GM04504 (cell line): ENCODE data around the gene MCC.
"Not testable (repeated sequence)": the region's sequence is repeated elsewhere in the genome, so short reads cannot be mapped to it uniquely, and the experiment has no call there.

Experiments used
- DNase-seq: peaks from one replicate; pipeline ENCODE4 v3.0.0-alpha.2; 2012; ENCODE audit warnings: low read depth

The MCC gene

DNA sequence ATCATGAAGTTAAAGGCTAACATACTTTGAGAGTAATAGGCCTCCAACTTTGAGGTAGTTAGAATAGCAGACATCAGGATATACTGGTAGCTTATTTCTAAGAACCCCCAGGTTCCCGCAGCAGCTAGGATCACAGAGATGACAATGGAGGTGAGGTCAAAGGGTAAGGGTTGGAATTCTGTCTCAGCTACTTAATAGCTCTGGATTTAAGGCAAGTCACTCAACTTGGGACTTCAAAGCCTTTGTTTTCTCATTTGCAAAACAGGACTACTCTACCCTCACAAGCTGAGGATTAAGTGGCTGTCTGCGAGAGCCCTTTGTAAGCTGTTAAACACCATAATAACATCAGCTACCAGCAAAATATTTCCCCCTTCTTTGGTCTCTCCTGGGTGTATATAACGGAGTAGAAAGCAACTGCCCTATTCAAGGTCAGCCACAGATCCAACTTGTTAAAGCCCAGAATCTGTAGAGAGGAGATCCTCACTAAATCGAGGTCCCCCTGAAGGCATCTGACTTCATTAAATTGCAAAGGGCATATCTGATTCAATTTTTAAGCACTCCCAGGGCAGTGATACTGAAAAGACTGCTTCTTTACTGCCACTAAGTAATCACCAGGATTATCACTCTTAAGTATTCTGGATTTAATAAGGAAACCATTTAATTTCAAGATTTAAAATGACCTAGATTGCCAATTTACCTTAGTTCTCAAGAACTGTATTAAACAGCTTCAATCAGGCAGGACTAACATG, 407.0 kb downstream of the MCC start:
- no peak for DNase-seq

GRCh38 chr5:113076649-113077048, 411.6 kb downstream of the MCC start:
- DNase-seq = not testable (repeated sequence)

- no peak for DNase-seq
Observed at GRCh38 chr5:113075019-113075418, 413.2 kb downstream of the MCC start.

GRCh38 chr5:113073629-113074034, 414.6 kb downstream of the MCC start:
- not testable (repeated sequence) for DNase-seq

DNA sequence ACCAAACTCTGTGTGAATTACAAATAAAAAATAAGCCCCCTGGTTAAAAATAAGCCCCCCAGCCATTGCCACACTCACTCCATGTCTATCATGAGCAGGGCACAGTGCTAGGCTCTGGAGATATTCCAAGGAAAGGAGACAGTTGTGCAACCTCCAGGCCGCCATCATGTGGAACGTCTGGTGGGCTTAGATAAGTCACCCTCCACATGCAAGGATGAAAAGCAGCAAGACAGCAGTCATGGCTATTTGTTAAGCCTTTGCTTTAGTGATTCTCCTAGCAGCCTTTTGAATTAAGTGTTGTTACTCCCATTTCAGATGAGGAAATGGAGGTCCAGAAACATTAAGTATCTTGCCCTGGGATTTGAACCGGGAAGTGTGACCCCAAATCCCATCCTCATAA, 416.9 kb downstream of the MCC start:
- DNase-seq = no peak

DNA sequence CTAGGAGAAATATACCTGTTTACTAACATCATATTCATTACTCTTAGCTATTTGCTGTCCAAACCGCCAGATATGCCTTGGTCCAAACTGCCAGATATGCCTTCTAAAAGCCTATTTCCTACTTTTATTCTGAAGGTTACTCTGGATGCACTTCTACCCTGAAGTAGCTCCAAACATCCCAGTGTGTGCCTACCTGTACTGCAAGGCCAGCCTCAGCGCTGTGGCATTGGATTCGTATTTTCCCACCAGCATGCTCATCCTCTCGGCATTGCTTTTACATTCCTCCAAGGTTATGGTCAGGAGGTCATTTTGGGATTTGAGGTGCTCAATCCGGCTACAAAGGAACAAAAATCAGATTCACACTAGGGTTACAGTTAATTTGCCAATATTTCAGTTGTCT, 417.4 kb downstream of the MCC start:
- DNase-seq = no peak

GRCh38 chr5:113068559-113068958, 419.7 kb downstream of the MCC start:
- no peak for DNase-seq

DNA sequence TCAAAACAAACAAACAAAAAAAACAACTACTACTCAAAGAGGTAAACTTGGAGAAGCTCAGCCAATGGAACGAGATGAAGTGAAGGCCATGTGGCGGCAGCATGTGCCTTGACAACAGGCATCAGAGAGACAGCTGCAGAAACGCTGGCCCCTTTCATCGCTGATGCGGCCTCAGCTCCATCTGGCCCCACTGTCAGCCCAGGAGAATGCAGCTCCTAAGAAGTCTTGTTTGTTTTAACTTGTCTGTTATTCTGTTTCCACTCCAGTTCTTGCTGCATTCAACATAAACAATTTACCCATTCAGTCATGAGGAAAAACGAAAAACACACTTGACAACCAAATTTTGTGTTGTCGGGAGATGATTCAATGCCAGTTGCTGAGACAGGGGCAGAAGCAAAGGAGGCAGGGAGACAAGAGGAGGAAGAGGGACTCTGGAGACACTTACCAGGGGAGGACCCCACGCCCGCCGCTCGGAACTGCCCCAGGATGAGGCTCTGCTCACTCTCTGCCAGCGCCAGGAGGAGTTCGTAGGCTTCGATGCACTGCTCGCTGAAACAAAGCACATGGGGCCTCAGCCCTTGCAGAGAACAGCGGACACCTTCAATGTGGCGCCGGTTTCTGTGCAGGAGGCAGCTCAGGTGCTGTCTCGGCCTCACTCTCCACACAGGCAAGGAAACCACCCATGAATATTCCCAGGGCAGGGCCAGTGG, 420.5 kb downstream of the MCC start:
- DNase-seq = no peak

GRCh38 chr5:113065626-113066025, 422.6 kb downstream of the MCC start:
- no peak for DNase-seq

DNA sequence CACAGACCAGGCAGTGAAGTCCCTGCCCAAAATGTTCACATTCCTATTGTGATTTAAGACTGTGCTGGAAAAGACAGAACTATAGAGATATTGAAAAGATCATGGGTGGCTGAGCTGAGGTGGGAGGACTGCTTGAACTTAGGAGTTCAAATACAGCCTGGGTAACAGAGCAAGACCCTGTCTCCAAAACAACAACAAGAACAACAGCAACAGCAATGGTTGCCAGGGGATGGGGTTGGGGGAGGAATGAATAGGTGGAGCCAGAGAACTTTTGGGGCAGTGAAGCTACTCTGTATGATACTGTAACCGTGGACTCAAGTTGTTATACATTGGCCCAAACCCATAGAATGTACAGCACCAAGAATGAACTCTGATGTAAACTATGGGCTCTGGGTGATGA, 423.4 kb downstream of the MCC start:
- no peak for DNase-seq

GRCh38 chr5:113063927-113064326, 424.3 kb downstream of the MCC start:
- DNase-seq = no peak

GRCh38 chr5:113062869-113063508, 425.3 kb downstream of the MCC start:
- DNase-seq = no peak

DNA sequence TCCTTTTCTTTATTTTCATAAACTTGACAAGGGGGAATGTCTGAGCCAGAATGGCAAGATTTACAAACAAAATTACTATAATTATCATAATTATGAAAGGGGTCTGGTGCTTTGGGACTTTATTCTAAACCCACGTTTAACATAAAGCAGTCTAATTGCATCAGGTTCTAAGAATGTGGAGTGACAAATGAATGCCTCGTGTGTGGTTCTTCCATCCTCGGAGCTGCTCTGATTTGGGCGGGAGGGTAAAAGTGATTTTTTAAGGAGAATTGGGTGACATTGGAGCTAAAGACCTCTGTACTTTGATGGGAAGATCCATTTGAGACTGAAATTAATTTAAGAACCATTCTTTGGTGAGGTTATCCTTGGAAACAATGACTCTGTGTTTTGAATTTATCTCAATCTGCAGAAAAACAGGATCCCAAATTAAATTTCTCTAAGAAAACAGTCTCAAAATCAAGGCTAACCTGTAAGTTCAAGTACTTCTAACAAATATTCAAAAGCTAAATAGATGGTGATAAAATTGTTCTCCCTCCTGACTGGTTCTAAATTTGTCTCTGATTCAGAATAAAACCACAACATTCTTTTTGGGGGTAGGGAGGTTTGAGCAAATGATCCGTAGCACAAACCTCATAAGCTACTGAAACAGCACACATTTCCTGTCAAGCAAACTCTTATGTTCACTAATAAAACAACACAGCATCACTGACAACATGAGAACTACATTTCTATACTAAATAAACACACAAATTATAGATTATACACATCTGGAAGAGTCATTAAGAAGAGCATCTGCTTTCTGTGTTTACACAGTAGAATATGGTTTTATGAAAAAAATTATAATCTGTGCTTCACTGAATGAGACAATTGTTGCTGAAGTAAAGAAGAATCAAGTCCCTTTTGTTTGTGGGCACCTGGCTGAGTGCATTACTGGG, 426.1 kb downstream of the MCC start:
- DNase-seq = peak; percentile 32

DNA sequence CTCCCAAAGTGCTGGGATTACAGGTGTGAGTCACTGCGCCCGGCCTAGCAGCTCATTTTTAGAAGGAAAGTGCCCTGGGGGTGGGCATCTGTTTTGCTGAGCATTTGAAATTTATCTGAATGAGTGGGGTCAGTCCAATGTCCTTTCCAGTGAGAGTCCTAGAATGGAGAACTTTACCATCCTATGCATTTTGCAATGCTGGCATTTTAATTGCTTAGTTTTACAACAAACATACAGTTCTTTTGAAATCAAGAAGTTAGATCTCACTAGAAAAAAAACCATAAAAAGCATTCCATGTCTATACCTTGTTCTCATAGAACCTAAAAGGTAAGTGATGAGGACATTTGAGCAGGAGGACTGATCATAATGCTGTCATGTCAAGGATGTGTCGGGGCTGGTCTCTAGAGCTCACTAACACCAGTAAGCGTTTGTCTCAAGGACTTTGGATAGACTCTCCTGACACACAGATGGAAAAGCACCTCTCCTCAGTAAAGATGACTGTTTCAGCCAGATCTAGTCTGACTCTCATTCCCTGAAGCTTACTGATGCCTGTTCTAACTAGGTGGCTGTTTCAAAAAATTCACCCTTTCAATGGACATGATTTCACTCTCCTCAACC, 427.7 kb downstream of the MCC start:
- DNase-seq = no peak

GRCh38 chr5:113059232-113060040, 428.8 kb downstream of the MCC start:
- peak; percentile 77 for DNase-seq

- DNase-seq = no peak
Observed at GRCh38 chr5:113058706-113059226, 429.5 kb downstream of the MCC start.

- no peak for DNase-seq
Observed at GRCh38 chr5:113058269-113058668, 430.0 kb downstream of the MCC start.

- DNase-seq = no peak
Observed at GRCh38 chr5:113057557-113057984, 430.7 kb downstream of the MCC start.

DNA sequence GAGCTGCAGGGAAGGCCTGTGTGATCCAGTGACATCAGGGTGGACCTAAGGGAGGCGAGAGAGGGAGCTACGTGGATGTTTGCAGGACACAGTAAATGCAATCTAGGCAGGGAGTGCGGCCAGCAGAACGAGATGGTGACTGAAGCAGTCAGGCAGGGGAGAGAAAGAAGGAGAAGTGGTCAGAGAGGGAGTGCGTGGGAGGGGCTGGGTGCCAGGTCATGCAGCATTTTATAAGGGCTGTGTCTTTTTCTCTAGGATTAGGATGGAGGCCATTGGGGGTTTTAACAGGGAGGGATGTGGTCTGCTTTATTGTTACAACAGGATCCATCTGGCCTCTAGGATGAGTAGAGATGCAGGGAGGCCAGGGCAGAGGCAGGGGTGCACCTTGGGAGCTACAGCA, 431.3 kb downstream of the MCC start:
- DNase-seq = no peak

DNA sequence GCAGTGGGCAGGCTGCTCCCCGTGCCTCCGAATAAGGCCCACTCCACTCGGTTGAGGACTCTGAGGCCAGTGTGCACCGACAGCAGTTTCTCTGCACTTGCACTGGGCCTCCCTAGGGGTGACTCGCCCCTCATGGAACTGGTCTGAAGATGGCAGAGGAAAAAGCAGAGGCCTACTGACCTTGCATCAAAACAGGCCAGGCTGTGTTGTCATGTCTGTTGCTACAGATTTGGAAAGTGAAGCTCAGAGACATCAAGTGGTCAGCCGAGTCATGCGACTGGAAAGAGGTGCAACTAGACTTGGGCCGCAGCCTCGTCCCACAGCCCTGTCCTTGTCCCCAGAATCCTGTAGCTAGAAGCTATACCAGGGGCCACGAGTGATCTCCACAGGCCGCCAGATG, 433.4 kb downstream of the MCC start:
- no peak for DNase-seq
